Type B pancreatic cell (in vitro differentiated cells): ENCODE results near the gene SUCLG2. TPM values are rescaled to one million over a fixed set of nuclear protein-coding genes. Genes with fewer than 3 reads are reported as not detected.

Experiments
- DNase-seq: peaks from one replicate; pipeline ENCODE4 v3.0.0; 2021; ENCODE audit warnings: mixed read lengths; ENCODE audit not compliant: unreplicated experiment; ENCODE audit errors: extremely low spot score
- H3K27ac Mint-ChIP-seq: 2 replicates; pipeline ENCODE4 v1.8.0; 2021; ENCODE audit warnings: mild to moderate bottlenecking, mixed read lengths
- H3K27me3 Mint-ChIP-seq: 2 replicates; pipeline ENCODE4 v1.8.0; 2021; ENCODE audit warnings: mixed read lengths
- H3K36me3 Mint-ChIP-seq: 2 replicates; pipeline ENCODE4 v1.8.0; 2021; ENCODE audit warnings: mixed read lengths
- H3K4me1 Mint-ChIP-seq: one replicate; pipeline ENCODE4 v1.8.0; 2021; ENCODE audit warnings: mixed read lengths; ENCODE audit not compliant: unreplicated experiment
- H3K4me3 Mint-ChIP-seq: 2 replicates; pipeline ENCODE4 v1.8.0; 2021; ENCODE audit warnings: mild to moderate bottlenecking, mixed read lengths
- H3K9me3 Mint-ChIP-seq: 2 replicates; pipeline ENCODE4 v1.8.0; 2021; ENCODE audit warnings: mixed read lengths
- CTCF ChIP-seq: fragments of 200-600 bp; sonication (generic); conservative IDR thresholded peaks from 2 replicates; pipeline ENCODE4 v1.5.0; 2021; ENCODE audit warnings: antibody characterized with exemption, mild to moderate bottlenecking
- total RNA-seq: library from RNA; stranded (reverse); gene quantifications from 2 replicates; pipeline ENCODE4 v1.2.1, GENCODE V29; 2021; ENCODE audit warnings: low replicate concordance

Gene SUCLG2
- total RNA-seq, 1 donor from 2014 or later, result 42.8 TPM

GRCh38 chr3:67683522-67683921, 29.1 kb upstream of the SUCLG2 start:
- DNase-seq, result no peak
- Mint-ChIP-seq H3K27ac (no peak overlapping the region), H3K4me1 (no peaks in the 10 kb centered on the region), H3K4me3 (no peak overlapping the region), H3K36me3 (no peaks in the 10 kb centered on the region), H3K9me3 (no peaks in the 10 kb centered on the region), H3K27me3 (no peaks in the 10 kb centered on the region)
- no peak for TF ChIP-seq CTCF

- TF ChIP-seq CTCF, result no peak
- H3K4me1 Mint-ChIP-seq, result no peaks in the 10 kb centered on the region
- no peak overlapping the region for H3K27ac Mint-ChIP-seq
- no peak overlapping the region for H3K4me3 Mint-ChIP-seq
- no peak for DNase-seq
- H3K9me3 Mint-ChIP-seq, result peaks cover 5% of the 10 kb centered on the region
- no peaks in the 10 kb centered on the region for H3K27me3 Mint-ChIP-seq
- H3K36me3 Mint-ChIP-seq, result no peaks in the 10 kb centered on the region
Measured at GRCh38 chr3:67678665-67679064, 24.3 kb upstream of the SUCLG2 start.

- H3K36me3 Mint-ChIP-seq, result no peaks in the 10 kb centered on the region
- no peaks in the 10 kb centered on the region for H3K4me1 Mint-ChIP-seq
- H3K9me3 Mint-ChIP-seq, result peaks cover 5% of the 10 kb centered on the region
- H3K27me3 Mint-ChIP-seq, result no peaks in the 10 kb centered on the region
- TF ChIP-seq CTCF, result no peak
- H3K27ac Mint-ChIP-seq, result no peak overlapping the region
- H3K4me3 Mint-ChIP-seq, result no peak overlapping the region
- DNase-seq, result no peak
Measured at GRCh38 chr3:67674055-67674454, 19.6 kb upstream of the SUCLG2 start.

GRCh38 chr3:67662733-67663132, 8.3 kb upstream of the SUCLG2 start:
- Mint-ChIP-seq H3K27ac (no peak overlapping the region), H3K4me1 (no peaks in the 10 kb centered on the region), H3K9me3 (no peaks in the 10 kb centered on the region), H3K36me3 (no peaks in the 10 kb centered on the region), H3K27me3 (no peaks in the 10 kb centered on the region), H3K4me3 (no peak overlapping the region)
- TF ChIP-seq CTCF, result no peak
- no peak for DNase-seq

- H3K27ac Mint-ChIP-seq, result no peak overlapping the region
- H3K9me3 Mint-ChIP-seq, result no peaks in the 10 kb centered on the region
- H3K36me3 Mint-ChIP-seq, result no peaks in the 10 kb centered on the region
- no peak for TF ChIP-seq CTCF
- H3K4me1 Mint-ChIP-seq, result no peaks in the 10 kb centered on the region
- no peaks in the 10 kb centered on the region for H3K27me3 Mint-ChIP-seq
- H3K4me3 Mint-ChIP-seq, result no peak overlapping the region
- DNase-seq, result no peak
Measured at GRCh38 chr3:67661089-67661488, 6.7 kb upstream of the SUCLG2 start.

GRCh38 chr3:67657192-67657591, 2.8 kb upstream of the SUCLG2 start:
- no peak for DNase-seq
- H3K36me3 Mint-ChIP-seq, result peaks cover 8% of the 10 kb centered on the region
- H3K9me3 Mint-ChIP-seq, result no peaks in the 10 kb centered on the region
- peaks cover 14% of the 10 kb centered on the region for H3K4me1 Mint-ChIP-seq
- no peak for TF ChIP-seq CTCF
- H3K27ac Mint-ChIP-seq, result no peak overlapping the region
- H3K27me3 Mint-ChIP-seq, result no peaks in the 10 kb centered on the region
- H3K4me3 Mint-ChIP-seq, result no peak overlapping the region
